ENCODE results near the gene USP2.

The USP2 gene

DNA sequence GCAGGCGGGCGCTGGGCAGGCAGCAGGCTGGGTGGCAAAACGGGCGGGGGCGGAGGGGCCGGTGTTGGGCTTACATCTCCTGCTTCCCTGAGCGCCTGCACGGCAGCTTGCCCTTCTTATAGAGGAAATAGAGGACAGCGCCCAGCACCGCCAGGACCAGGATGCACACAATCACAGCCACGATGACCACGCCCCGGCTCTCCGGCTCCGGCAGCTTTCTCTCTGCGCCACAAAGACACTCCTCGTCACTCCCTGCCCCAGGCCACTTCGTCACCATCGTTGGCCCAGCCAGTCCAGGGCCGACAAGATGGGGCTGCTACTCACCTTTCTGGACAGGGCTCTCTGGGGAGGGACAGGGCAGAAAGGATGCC is 70.8 kb downstream of the USP2 start:
- FAIRE-seq, result no peak

DNA sequence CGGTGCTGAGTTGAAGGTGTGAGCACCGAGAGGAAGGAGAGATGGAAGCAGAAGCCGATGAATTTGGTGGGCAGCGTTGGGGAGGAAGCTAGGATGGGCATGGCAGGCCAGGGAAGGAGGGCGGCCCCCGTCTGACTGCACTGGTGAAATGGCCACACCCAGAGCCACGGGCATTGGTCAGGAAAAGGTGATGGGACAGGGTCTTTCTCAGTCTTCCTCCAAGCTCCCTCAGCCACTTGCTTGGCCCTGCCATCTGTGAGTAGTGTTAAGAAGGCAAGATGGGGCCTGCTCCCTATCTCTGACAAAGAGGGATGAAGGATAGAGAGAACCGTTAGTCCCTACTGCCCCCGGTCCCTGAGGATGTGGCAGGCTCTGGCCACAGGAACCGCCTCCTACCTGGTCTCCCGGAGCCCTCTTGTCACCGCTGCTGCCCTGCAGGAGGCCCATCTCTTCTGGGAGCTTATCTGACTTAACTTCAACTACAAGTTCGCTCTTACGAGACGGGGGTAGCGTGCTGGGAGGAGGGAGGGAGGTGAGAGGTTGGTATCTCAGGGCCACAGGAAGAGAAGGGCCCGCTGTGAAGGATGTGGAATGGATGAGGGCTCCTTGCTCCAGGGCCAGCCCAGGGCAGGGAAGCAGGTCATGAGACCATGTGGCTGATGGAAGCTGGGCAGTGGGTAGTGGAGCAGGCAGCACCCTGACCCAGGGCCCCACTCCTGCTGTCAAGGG is 71.4 kb downstream of the USP2 start:
- FAIRE-seq, result no peak
- no peak for DNase-seq (ENCODE audit: insufficient read length, low spot score)

More for the DNA sequence above, 70.8 kb downstream of the USP2 start:
- no peak for DNase-seq (ENCODE audit: insufficient read length, low spot score)

DNA sequence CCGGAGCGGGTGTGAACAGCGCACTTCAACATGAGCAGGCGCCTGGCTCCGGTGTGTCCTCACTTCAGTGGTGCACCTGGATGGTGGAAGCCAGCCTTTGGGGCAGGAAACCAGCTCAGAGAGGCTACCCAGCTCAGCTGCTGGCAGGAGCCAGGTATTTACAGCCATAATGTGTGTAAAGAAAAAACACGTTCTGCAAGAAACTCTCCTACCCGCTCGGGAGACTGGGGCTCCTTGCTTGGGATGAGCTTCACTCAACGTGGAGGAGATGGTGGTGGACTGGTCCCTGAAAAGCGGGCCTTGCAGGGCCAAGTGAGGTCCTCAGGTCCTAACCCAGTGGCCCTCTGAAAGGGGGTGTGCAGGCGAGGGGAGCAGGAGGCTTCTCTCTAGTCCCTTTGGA is 72.1 kb downstream of the USP2 start:
- DNase-seq (ENCODE audit: insufficient read length, low spot score) (no peak), FAIRE-seq (no peak)

DNA sequence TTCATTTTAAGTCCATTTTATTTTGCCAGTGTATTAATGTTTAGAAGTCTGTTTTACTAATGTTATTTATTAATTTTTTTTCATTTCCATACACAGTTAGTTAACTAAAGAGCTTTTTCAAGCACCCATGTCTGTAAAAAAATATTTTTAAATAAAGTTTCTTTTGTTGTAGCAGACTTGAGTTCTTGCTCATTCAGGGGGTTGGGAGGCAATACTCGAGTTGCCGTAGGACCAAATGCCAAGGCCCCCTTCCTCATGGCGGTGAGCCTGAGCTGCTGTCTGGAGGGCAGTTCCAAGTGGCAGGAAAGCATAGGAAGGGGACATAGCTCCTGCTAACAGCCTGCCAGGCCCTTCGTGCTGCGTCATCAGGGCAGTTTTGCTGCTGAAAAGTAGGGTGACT is 73.5 kb downstream of the USP2 start:
- no peak for DNase-seq (ENCODE audit: insufficient read length, low spot score)
- no peak for FAIRE-seq

DNA sequence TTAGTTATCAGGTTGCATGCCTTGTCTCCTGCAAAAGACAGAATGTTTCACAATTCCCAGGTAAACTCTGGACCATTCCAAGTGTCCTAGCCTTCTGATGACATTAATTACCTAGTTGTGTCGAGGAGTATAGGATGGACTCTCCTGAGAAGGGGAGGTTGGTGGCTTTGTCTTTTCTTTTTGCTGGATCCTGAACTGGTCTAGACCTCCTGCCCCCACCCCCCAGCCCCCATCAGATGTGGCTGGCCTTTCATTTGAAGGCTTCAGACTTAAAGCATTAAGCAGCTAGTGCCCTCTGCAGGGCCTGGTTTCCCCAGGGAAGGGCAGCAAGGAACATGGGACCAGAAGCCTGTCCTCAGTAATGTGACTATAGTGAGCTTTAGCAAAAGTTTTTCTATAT is 74.3 kb downstream of the USP2 start:
- FAIRE-seq (no peak), DNase-seq (ENCODE audit: insufficient read length, low spot score) (no peak)

DNA sequence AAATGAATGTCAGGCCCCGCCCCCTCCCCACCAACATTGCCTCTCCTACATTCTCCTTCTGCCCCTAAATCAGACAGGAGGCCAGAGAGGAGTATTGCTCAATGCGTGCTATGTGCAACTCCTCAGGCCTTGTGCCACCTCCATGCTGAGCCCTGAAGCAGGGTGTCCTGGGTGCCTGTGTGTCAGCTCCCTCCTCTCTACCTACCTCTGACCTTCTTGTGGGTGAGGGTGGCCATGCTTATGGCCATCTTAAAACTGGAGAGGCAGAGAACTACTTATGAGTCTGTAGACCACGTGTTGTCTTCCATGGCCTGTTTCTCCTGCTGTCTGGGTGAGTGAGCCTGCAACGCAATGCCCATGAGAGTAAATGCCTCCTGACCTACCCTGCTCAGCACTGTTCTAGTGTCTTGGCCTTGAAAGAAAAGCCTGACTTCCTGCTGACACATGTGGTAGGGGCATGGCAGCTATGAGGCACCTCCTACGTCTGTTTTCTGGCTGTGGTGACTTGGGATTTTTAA is 75.1 kb downstream of the USP2 start:
- no peak for DNase-seq (ENCODE audit: insufficient read length, low spot score)
- FAIRE-seq, result no peak

DNA sequence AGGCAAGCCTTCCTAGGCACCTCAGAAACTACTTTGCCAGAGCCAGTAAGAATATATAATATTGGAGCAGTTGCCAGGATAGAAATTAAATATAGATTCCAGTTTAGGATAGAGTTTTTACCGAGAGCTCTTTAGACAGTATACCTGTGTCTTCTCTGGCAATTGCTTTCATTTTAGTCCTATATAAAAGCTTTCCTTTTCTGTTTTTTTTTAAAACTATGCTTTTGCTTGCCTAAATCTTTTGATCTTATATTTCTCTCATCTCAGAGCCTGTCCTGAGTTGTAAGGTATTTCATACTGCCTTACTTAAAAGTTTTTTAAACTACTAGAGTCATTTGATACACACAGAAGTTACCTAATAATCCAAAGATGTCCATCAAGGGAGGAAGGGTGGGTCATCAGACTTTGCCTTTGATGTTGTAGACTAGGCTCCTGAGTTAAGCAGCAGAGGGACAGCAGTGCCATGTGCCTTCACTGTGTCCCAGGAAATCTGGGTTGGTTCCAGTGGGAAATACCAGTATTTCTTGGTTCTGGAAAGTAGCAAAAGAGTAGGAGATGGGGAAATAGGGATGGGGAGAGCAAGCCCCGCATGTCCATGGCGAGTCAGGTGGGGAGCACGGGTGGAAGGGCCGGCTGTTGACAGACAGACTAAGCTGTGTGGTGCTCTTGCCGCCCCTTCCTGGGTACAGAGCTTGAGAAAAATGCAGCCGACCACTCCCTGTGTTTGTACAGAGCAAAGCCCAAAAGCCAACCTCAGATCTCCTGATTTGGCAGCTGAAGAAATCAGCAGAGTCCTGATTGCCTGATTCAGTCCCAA is 75.7 kb downstream of the USP2 start:
- no peak for DNase-seq (ENCODE audit: insufficient read length, low spot score)
- FAIRE-seq, result no peak

All from HTR-8/SVneo (cell line).